BJ (cell line): ENCODE results near the gene HAUS3. TPM values are rescaled to one million over a fixed set of nuclear protein-coding genes. Genes with fewer than 3 reads are reported as not detected.
"Not testable (repeated sequence)": the region's sequence is repeated elsewhere in the genome, so short reads cannot be mapped to it uniquely, and the experiment has no call there.

Experiments used
- CTCF ChIA-PET: fragments of 350-600 bp; formaldehyde crosslinking; extraction: SDS; loops from one replicate; lab custom pipeline; 2021; ENCODE audit warnings: antibody characterized with exemption, inconsistent platforms; lab: Yijun Ruan, JAX
- POLR2A ChIA-PET: fragments of 300-600 bp; sonication (Branson Sonifier 250); formaldehyde crosslinking; extraction: SDS; loops from one replicate; lab custom pipeline; 2021; ENCODE audit warnings: antibody characterized with exemption; lab: Charles Lee
- DNase-seq: peaks from one replicate; pipeline ENCODE4 v3.0.0-alpha.2; 2011; ENCODE audit warnings: low read depth
- H3K27me3 ChIP-seq: 2 replicates; pipeline ENCODE4 v1.6.0; 2011; ENCODE audit warnings: low read length; ENCODE audit not compliant: control insufficient read depth, insufficient read depth
- H3K36me3 ChIP-seq: 2 replicates; pipeline ENCODE4 v1.5.1; 2011; ENCODE audit warnings: low read length; ENCODE audit not compliant: control insufficient read depth, insufficient read depth
- H3K4me3 ChIP-seq: 2 replicates; pipeline ENCODE4 v1.5.1; 2011; ENCODE audit warnings: low read depth, mild to moderate bottlenecking, control low read depth, low read length
- CTCF ChIP-seq: IDR thresholded peaks from 2 replicates; pipeline ENCODE4 v1.5.1; 2011; ENCODE audit warnings: low read depth, mild to moderate bottlenecking, control low read depth, inconsistent platforms, low read length, moderate library complexity; ENCODE audit not compliant: insufficient read depth
- polyA plus RNA-seq: library from polyadenylated mRNA; depleted of rRNA; stranded (reverse); fragments of >200 nt; gene quantifications from 2 replicates; pipeline ENCODE4 v1.2.3, GENCODE V29; 2011

HAUS3 gene
- polyA plus RNA-seq, 1 experiment, result 1.9 TPM

- TF ChIP-seq CTCF, result no peak
- POLR2A ChIA-PET, result no interaction called here
- no peak for DNase-seq
- CTCF ChIA-PET, result interaction anchor here (1.5 kb wide), 1 partner anchor 132 kb away, joined by 3 read pairs; no protein-coding TSS in a partner anchor
- no peak overlapping the region for H3K4me3 ChIP-seq
- no peaks in the 10 kb centered on the region for H3K36me3 ChIP-seq
- no peaks in the 10 kb centered on the region for H3K27me3 ChIP-seq
Measured at GRCh38 chr4:2222838-2223237, 19.1 kb downstream of the HAUS3 start.

- POLR2A ChIA-PET, H3K27me3 ChIP-seq, DNase-seq, H3K36me3 ChIP-seq, H3K4me3 ChIP-seq: not testable (repeated sequence)
- CTCF ChIA-PET, result interaction anchor here (1.1 to 3.7 kb wide), 8 partner anchors 10 to 247 kb away, joined by 3 to 42 read pairs (median 17); partner anchors contain the start of genes HAUS3, POLN and RNF4
Measured at GRCh38 chr4:2221378-2221777, 20.5 kb downstream of the HAUS3 start.

- peak; percentile 94 for TF ChIP-seq CTCF
- ChIA-PET POLR2A (interaction anchor here (0.7 kb wide), 1 partner anchor 11 kb away, joined by 12 read pairs; no protein-coding TSS in a partner anchor), CTCF (interaction anchor here (0.7 to 3.7 kb wide), 39 partner anchors 9 to 494 kb away, joined by 3 to 42 read pairs (median 4); partner anchors contain the start of genes HAUS3, MXD4, POLN and RNF4)
- Histone ChIP-seq H3K27me3 (peaks cover 2% of the 10 kb centered on the region), H3K4me3 (no peak overlapping the region), H3K36me3 (no peaks in the 10 kb centered on the region)
- no peak for DNase-seq
Measured at GRCh38 chr4:2220016-2220630, 21.8 kb downstream of the HAUS3 start.

- Histone ChIP-seq H3K4me3 (no peak overlapping the region), H3K36me3 (no peaks in the 10 kb centered on the region), H3K27me3 (peaks cover 2% of the 10 kb centered on the region)
- TF ChIP-seq CTCF, result no peak
- ChIA-PET CTCF (interaction anchor here (0.7 to 3.7 kb wide), 32 partner anchors 9 to 495 kb away, joined by 3 to 42 read pairs (median 4); partner anchors contain the start of genes HAUS3, POLN and RNF4), POLR2A (no interaction called here)
- DNase-seq, result no peak
Measured at GRCh38 chr4:2219233-2219760, 22.6 kb downstream of the HAUS3 start.

- POLR2A ChIA-PET, result no interaction called here
- no peak overlapping the region for H3K4me3 ChIP-seq
- CTCF ChIA-PET, result interaction anchor here (1.5 to 3.7 kb wide), 6 partner anchors 18 to 247 kb away, joined by 3 to 42 read pairs (median 10); no protein-coding TSS in a partner anchor
Measured at GRCh38 chr4:2218436-2218835, 23.5 kb downstream of the HAUS3 start.

More at GRCh38 chr4:2218436-2218835, 23.5 kb downstream of the HAUS3 start:
- Histone ChIP-seq H3K27me3 (peaks cover 2% of the 10 kb centered on the region), H3K36me3 (no peaks in the 10 kb centered on the region)
- TF ChIP-seq CTCF, result no peak
- DNase-seq, result no peak
